Ureter (tissue), 1 donor: Measurements from ENCODE around the gene CIART. TPM values are rescaled to one million over a fixed set of nuclear protein-coding genes. Genes with fewer than 3 reads are reported as not detected.
"Not testable (repeated sequence)": the region's sequence is repeated elsewhere in the genome, so short reads cannot be mapped to it uniquely, and the experiment has no call there.

Experiments
- DNase-seq: peaks from one replicate; pipeline ENCODE4 v3.0.0-alpha.2; 2020; ENCODE audit warnings: low spot score
- total RNA-seq: library from RNA; stranded (reverse); gene quantifications from one replicate; pipeline ENCODE4 v1.2.4, GENCODE V29; 2023
- donor health status: DM: yes; HTN: yes; CAD: no.

CIART gene
- total RNA-seq, result 8.0 TPM

DNA sequence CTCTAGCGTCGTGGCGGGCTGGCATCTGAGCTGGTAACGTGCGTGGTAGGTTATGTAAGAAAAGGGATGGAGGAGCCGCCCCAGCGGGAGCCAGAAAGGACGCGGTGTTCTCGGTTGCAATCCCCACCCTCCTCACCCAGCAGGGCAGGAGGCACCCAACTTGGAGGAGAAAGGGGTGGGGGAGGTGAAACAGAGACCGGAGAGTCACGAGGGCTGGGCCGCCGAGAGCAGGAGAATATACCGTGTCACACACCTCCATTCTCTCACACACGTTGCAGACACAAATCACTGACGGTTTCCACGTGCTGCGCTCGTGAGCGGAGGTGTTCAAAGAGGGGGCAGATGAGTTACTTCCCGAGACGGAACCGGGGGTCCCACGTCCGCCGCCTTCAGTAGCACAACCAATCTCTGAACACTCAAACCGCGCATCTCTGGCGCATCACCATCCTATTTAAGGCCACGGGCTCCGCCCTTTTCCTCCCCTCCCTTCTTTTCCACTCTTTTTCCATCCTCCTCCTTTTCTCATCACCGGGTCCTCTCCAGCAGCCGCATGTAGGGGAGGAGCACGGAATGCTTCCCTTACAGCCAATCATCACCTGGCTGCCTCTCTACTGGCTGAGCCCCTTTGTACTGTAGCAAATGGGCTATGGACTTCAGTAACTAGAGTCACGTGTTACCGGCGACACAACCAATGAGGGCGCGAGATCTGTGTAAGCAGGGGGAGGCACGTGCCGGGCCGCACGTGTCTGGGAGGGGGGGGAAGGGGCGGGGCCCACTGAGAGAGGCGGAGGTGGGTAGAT lies at the start of gene CIART:
TSS of gene CIART (plus strand) at position 797 of the 800 bp plus-strand sequence. CDS start 714 bp downstream, outside the sequence.
- DNase-seq, result peak; percentile 93

GRCh38 chr1:150232921-150233320 lies 49.4 kb upstream of the CIART start:
- not testable (repeated sequence) for DNase-seq

GRCh38 chr1:150233359-150234308 lies 48.7 kb upstream of the CIART start:
- DNase-seq, result no peak

DNA sequence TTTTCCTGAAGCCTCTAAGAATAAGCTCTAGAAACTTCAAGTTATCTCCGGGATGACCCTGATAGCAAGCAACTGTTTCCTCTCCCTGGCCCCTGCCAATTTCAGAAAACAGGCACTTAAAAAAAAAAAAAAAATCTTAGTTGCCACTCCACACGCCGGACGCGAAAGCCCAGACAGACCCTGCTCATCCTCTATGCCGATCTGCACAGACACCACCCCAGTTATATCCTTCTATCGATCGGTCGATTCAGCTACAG lies 48.1 kb upstream of the CIART start:
- DNase-seq, result no peak

- peak; percentile 85 for DNase-seq
Measured at GRCh38 chr1:150234566-150235293, 47.6 kb upstream of the CIART start.

- DNase-seq, result no peak
Measured at GRCh38 chr1:150235294-150235851, 47.0 kb upstream of the CIART start.

- peak; percentile 97 for DNase-seq
Measured at GRCh38 chr1:150235852-150236613, 46.3 kb upstream of the CIART start, which contains the start of gene ANP32E. Gene ANP32E (minus strand): TSS chr1:150236112. CDS start chr1:150235786, 326 bp downstream.

- no peak for DNase-seq
Measured at GRCh38 chr1:150236614-150237100, 45.7 kb upstream of the CIART start.

DNA sequence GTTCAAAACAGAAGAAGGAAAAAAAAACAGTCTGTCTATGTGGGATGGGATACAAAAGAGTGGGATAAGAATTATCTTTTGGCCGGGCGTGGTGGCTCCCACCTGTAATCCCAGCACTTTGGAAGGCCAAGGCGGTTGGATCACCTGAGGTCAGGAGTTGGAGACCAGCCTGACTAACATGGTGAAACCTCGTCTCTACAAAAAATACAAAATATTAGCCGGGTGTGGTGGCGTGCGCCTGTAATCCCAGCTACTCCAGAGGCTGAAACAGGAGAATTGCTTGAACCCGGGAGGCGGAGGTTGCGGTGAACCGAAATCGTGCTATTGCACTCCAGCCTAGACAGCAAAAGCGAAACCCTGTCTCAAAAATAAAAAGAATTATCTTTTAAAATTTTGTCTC lies 45.2 kb upstream of the CIART start:
- not testable (repeated sequence) for DNase-seq

GRCh38 chr1:150237746-150238145 lies 44.6 kb upstream of the CIART start:
- no peak for DNase-seq

- DNase-seq, result no peak
Measured at GRCh38 chr1:150243003-150243402, 39.4 kb upstream of the CIART start.

DNA sequence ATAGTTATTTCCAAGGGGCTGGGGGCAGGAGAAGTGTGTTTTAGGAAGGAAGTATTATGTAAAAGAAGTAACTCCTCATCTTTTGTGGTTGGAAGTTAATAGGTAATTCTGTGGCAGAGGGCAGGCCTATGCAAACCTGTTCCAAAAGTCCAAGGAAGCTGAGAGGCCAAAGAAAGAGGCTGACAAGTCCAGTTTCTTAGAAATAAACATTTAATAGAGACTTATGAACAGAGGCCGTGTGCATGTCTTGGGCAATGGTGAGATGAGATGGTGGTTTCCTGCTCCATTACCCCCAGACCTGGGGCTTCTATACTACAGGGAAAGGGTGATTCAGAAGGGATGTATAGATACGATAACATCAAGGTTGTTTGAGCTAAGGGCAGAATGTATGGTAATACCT lies 32.4 kb upstream of the CIART start:
- DNase-seq, result no peak

GRCh38 chr1:150256198-150256553 lies 26.2 kb upstream of the CIART start:
- DNase-seq, result no peak

- DNase-seq, result no peak
Measured at GRCh38 chr1:150256554-150257341, 25.6 kb upstream of the CIART start.

- DNase-seq, result no peak
Measured at GRCh38 chr1:150257624-150258585, 24.4 kb upstream of the CIART start, which contains the start of gene CA14. Gene CA14 (plus strand): TSS chr1:150257774. CDS start chr1:150258129, 355 bp downstream.

DNA sequence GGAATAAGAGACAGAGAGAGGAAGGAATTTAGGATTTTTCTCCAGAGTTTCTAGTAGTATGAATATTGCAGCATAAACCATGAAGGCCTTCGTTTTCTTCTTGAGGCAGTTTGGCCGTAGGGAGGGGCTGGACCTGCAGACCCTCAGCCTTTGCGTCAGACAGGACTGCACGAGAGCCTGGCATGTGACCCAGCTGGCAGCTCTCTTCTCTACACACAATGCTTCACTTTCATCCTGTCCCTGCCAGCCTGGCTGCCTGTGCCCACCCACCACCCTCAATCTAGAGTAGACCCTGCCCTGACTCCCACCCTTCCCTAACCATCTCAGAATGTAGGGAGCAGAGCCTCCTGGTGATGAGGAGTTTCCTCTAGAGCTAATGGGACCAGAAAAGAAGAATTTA lies 23.1 kb upstream of the CIART start:
- DNase-seq, result no peak

DNA sequence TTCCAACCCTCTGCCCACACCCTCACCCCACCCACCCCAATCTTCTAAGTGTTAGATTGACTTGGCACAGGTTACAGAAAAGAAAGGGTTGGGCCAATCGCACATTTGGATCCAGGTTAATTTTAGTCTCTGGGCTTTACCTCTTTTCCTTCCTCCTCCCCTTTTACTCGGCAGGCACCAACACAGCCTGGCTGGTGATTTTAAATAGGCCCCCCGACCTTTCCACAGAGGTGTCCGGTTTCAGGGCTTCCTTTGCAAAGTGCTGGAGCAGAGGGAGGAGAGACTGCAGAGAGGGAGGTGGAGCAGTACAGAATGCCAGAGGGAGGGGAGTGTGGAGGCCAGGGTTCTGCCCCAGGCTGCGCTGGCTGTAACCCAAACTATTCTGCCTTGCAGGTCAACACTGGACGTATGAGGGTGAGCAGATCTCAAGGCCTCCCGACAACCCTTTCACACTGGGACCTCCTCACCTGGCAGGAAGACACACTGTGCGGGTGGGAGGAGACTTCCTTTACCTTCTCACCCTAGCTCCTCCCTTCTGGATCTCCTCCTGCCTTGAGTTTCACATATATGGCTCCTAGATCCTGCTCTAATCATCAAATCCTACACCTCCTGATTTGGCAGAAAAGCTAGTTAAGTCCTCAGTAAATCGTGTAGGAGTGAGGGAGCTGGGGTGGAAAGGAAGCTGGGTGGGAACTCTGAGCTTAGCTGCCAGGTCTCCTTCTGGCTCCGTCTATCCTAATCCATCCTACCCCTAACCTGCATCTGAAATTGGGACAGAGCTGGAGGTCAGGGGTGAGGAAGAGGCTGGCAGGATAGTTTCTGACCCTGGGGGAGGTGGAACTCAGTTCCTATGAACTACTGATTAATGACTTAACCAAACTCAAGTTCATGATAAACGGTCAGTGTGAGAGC lies 22.3 kb upstream of the CIART start:
- peak; percentile 62 for DNase-seq

GRCh38 chr1:150261367-150261766 lies 21.0 kb upstream of the CIART start:
- DNase-seq, result no peak
